SKM-1 treated with dmso at 0.1 percent for 144 hours (cell line): ENCODE measurements around the gene TAGLN3.

Source experiments
- DNase-seq: peaks from one replicate; lab custom pipeline; 2025; ENCODE audit not compliant: unreplicated experiment; lab: John Stamatoyannopoulos, UW

TAGLN3 gene

DNA sequence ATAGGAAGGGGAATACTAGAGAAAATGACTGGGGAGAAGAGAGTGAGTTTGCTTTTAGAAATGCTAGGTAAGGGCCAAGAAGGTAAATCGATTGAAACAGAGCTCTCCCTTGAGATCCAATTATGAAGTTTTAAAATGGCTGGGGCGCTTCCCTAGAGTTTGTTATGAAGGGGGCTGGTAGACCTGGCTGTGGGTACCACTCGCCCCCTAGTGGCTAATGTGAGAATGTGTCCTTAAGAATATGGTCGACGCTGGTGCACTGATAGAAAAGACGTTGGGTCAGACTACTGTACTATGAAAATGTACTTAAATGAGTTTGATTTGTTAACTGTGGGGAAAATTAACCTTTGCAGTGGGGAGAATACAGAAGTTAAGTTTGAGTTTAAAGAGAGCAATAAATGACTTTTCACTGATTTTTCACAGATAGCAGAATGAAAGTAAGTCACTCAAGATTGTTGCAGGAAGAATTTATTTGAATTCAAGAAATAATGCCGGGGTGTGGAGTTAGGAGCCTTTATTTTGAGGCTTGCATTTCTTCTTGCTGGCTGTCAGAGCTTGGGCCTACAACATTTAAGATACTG lies 45.0 kb downstream of the TAGLN3 start:
- peak; percentile 61 for DNase-seq

- no peak for DNase-seq
Measured at GRCh38 chr3:112046599-112046998, 47.9 kb downstream of the TAGLN3 start.

DNA sequence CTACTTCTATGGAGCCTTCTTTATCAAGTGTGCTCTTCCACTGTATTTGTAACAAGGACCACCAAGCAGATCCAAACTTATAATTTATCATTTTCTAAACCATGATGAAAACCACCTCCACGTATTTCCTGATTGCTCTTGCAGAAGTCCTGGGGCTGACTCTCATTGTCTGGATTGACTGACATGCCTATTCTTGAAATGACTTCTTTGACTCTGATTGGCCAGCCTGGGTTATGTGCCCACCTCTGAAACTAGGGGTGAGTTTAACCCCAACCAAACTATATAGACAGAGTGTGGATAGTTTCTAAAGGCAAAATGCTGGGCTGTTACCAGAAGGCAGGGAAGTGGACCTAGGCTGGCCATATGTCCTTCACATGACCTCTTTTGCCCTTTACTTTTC lies 48.5 kb downstream of the TAGLN3 start:
- DNase-seq = no peak

GRCh38 chr3:112048911-112049310 lies 50.2 kb downstream of the TAGLN3 start:
- no peak for DNase-seq

GRCh38 chr3:112053229-112053628 lies 54.5 kb downstream of the TAGLN3 start:
- no peak for DNase-seq

DNA sequence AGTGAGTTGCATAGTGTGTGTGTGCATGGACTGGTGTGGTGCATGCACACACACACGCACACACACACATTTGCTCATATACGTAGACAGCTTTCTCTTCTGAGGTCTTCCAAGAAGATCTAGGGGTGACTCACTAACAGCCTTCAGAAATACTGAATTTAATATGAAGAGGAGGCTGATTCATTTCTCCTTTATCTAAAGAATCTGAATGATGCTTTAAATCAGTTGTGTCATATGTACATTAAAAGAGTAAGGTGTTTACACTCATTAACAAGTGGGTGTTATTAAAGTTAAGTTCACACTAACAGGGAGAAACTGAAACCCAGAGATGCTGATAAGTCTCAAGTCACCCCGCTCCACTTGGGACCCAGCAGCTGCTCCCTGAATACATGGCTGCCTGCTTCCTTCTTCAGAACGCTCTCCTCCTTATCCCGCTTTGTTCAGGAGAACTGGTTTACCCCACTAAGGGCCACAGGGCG lies 57.8 kb downstream of the TAGLN3 start:
- DNase-seq = no peak

DNA sequence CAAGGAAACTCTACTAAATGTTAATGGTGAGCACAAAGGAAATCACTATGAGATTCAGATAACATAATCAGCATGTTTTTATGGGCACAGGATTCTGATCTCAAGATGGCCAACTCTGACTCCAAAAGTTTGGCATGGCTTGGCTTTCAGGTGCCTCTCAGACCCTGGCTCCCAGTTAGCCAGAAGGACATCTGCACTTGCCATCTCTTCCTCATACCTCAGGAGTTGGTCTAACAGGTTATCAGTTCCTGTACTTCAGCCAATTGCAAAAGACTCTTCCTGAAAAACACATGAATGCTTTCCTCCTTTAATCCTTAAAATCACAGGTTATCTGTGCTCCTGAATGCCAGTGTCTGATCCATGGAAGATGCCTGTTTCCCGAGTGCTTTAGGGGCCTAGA lies 60.8 kb downstream of the TAGLN3 start:
- no peak for DNase-seq

DNA sequence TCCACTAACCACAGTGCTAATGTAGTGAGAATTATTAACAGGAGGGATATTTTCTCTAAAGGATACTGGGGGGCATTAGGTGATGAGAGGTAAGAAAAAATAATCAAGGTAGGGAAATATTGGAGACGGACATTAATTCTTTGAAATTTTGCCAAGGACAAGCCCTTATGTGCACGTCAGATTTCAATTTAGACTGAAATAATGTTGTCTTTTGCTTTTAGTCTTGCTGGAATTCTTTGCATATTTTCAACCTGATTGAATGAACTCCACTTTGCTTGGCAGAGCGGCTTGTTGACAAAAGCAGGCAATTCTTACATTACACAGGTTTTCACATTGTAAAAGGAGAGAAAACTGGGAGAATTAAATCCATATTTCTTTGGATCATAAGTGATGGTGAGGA lies 62.4 kb downstream of the TAGLN3 start:
- no peak for DNase-seq
